Activated CD4-positive, alpha-beta T cell treated with anti-CD3 and anti-CD28 coated beads, Interleukin-2, amount 50 U/mL, for 4 hours (primary cell): ENCODE measurements around the gene TNNT1.
"Not testable (repeated sequence)": the region's sequence is repeated elsewhere in the genome, so short reads cannot be mapped to it uniquely, and the experiment has no call there.

Experiments
- DNase-seq, 2 experiments: peaks; one replicate each; pipeline ENCODE4 v3.0.0-alpha.2; 2020

Gene TNNT1

GRCh38 chr19:55166530-55167268 is 17.7 kb upstream of the TNNT1 start, which contains the start of gene DNAAF3:
Gene DNAAF3, minus strand, starts transcription at chr19:55166613. Its CDS starts 200 bp downstream, at chr19:55166413.
- DNase-seq: peak; percentile 34 to 35

DNA sequence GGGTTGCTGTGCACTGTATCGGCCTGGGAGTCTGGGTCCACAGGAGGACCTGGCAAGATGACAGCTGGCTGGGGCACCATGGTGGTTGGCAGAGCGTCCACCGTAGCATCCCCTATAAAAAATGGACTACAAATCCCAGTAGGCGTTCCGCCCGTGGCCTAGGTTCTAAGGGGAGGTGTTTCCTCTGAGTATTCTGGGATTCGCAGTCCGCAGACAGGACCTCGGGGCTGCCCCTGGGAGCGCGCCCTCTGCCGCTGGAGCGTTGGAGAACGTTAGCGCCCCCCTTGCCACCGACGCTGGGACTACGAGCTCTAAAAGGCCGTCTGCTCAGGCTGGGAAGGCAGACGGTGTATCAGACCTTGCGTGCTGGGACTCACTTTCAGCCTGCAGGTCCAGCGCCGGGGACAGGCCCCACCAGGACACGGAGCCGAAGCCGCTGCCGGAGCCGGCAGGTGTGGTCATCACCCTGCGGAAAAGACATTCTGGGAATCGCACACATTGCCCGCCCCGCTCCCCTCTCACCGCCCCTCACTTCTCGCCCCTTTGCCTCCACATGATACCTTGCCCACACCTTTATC is 17.0 kb upstream of the TNNT1 start:
- DNase-seq: no peak

- DNase-seq: no peak
These were observed 12.7 kb upstream of the TNNT1 start for GRCh38 chr19:55161571-55162322.

DNA sequence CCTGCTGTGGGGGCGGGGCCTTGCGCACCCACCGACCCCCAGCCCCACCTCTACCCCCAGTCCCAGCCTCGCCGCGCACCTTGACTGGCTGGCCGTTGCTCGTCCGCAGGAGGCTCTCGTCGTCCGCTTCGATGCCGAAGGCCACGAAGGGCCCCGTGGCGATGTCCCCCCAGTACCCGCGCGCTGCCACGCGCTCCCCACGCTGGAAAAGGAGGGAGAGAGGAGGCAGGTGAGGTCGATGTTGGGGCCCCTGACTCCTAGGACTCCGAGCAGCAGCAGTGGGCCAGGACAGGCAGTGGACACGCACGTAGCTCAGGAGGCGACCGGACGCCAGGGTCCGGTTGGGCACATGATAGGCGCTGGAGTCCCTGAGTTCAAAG is 12.0 kb upstream of the TNNT1 start:
- no peak for DNase-seq

GRCh38 chr19:55160128-55160985 is 11.4 kb upstream of the TNNT1 start:
- peak; percentile 77 to 80 for DNase-seq

- no peak for DNase-seq
These were observed 10.1 kb upstream of the TNNT1 start for GRCh38 chr19:55158848-55159749.

GRCh38 chr19:55158423-55158822 is 9.4 kb upstream of the TNNT1 start:
- no peak for DNase-seq

DNA sequence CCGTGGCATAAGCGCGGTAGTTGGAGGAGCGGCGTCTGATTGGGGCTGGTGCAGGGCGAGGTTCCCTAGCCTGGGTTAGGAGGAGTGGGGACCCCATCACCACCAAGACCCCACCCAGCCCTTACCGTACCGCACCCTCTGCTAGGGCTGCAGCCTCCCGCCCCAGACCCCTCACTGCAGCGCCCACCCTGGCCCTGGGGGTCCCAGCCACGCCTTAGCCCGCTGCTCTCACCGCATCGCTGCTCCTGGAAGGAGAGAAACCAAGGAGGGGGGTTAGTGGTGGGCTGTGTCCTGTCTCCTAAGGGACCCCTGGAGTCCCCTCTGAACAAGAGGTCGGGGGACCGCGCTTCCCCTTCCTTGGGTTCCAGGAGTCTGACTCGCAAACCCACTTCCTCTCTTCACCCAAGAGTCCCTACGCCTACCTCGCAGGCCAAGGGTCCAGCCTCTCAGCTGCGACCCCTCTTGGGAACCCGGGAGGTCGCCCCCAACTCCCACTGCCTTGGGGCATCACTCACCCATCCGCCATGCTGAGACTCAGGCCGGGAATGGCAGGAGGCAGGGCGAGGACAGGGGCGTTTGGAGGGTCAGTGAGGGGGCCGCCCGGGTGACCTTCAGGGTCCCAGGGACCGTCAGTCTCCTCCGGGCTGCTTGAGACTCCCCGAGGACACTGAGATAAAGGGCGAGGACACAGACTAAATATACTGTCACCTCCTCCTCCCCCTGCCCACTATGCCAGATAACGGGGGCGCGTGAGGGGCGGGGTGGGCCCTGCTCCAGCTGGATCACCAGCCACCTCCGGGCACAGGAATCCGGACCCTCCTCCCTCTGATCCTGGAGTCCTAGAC is 8.3 kb upstream of the TNNT1 start, which contains the start of gene TNNI3:
Gene TNNI3 (minus strand): TSS at position 669 of the 845 bp plus-strand sequence. CDS start 143 bp downstream, at position 526.
- DNase-seq: no peak

- no peak for DNase-seq
These were observed 7.4 kb upstream of the TNNT1 start for GRCh38 chr19:55156202-55157063.

DNA sequence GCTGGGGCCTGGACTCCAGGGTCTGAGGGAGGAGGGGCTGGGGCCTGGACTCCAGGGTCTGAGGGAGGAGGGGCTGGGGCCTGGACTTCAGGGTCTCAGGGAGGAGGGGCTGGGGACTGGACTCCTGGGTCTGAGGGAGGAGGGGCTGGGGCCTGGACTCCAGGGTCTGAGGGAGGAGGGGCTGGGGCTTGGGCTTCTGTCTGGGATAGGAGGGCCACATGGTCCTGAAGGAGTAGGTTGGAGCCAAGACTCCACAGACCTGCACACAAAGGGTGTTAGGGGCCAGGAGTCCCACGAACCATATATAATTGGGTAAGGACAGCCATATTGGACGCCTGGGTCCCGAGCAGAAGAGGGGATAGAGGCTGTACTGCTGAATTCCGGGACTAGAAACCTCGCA is 6.8 kb upstream of the TNNT1 start:
- DNase-seq: not testable (repeated sequence)

GRCh38 chr19:55153652-55154264 is 4.8 kb upstream of the TNNT1 start:
- no peak for DNase-seq

DNA sequence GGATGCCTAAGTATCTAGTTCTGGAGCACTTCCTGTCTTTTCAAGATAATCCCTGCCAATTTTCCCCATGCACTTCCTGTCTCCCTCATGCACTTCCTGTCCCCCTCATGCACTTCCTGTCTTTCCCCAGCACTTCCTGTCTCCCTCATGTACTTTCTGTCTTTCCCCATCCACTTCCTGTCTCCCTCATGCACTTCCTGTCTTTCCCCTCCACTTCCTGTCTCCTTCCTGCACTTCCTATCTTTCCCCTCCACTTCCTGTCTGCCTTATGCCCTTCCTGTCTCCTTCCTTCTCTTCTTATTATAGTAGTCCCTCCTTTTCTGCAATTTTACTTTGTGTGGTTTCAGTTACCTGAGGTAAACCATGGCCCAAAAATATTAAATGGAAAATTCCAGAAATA is 3.0 kb upstream of the TNNT1 start:
- no peak for DNase-seq

DNA sequence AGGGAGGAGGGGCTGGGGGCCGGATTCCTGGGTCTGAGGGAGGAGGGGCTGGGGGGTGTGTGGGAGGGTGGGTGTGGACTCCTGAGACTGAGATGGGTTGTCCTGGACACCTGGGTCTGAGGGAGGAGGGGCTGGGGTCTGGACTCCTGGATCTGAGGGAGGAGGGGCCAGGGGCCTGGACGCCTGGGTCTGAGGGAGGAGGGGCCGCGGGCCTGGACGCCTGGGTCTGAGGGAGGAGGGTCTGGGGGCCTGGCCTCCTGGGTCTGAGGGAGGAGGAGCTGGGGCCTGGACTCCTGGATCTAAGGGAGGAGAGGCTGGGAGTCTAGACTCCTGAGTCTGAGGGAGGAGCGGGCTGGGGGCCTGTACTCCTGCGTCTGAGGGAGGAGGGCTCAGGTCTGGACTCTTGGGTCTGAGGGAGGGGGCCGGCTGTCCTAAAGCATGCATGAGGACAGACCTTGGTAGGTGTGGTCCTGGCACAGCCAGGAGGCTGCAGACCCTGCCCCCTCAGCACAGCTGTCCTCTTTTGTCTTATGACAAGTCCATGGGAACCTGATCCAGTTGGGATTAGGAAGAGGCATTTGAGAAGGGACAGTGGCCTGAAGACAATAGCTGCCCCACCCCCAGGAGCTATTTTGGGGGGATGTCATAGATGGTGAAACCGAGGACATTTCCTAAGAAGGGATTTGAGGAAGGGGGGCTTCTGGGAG is 1.3 kb downstream of the TNNT1 start:
- no peak for DNase-seq

GRCh38 chr19:55146705-55147273 is 2.2 kb downstream of the TNNT1 start:
- DNase-seq: no peak

DNA sequence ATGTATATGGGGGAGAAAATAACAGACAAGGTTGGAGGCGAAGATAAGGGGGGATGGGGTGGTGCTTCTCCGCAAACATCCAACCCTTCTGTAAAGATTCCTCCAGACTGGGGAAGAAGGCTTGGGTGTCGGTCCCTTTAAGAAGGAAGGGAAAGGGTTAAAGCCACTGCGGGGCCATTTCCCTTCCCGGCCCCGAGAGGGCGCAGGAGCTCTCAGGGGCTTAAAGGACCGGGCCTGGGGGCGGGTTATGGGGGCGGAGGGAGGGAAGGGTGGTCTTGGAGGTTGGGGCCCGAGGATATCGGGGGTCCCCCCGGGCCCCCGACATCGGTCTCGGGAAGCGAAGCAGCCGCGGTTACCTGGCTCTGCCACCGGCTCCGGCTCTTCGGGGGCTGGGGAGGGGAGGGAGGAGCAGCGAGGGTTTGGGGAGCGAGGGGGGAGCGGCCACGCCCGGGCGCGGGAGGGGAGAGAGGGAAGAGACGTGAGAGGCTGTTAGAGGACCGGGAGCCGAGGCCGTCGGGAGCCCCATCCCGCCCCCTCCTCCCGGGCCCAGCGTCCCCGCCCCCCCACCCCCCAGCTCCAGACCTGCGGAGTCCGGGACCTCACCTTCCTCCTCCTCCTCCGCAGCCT is 2.8 kb downstream of the TNNT1 start:
- DNase-seq: no peak

- no peak for DNase-seq
These were observed 3.8 kb downstream of the TNNT1 start for GRCh38 chr19:55145232-55145631.

- DNase-seq: no peak
These were observed 7.3 kb downstream of the TNNT1 start for GRCh38 chr19:55141696-55142095.

- no peak for DNase-seq
These were observed 11.1 kb downstream of the TNNT1 start for GRCh38 chr19:55137915-55138314.
